Stimulated activated CD8-positive, alpha-beta memory T cell treated with anti-CD3 and anti-CD28 coated beads, Interleukin-4, amount 100 ng/mL, for 24 hours (primary cell): ENCODE results near the gene MYBPHL.
A peak's percentile ranks its signal among the peaks of the same experiment; 100 is the strongest.
"Not testable (repeated sequence)": the region's sequence is repeated elsewhere in the genome, so short reads cannot be mapped to it uniquely, and the experiment has no call there.

Experiments used
- DNase-seq: peaks from one replicate; pipeline ENCODE4 v3.0.0-alpha.2; 2020; ENCODE audit warnings: low read depth

Gene MYBPHL

DNA sequence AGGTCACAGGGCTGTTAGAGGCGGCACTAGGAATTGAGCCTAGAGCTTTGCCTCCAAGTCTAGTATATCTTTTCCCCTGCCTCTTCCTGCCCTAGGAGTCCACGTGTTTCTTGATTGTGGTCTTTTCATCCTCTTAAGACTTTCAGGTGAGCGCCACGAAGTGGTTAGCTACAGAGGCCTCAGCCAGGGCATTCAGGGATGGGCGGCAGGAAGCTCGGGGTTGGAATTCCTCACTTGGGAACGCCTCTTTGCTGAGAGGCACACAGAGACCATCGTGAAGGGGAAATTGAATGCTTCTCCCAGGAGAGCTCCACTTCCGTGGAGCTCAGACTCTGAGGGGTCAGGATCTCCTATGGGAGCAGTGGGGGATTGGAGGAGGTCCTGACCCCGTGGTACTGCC, 820 bp downstream of the MYBPHL start:
- not testable (repeated sequence) for DNase-seq

DNA sequence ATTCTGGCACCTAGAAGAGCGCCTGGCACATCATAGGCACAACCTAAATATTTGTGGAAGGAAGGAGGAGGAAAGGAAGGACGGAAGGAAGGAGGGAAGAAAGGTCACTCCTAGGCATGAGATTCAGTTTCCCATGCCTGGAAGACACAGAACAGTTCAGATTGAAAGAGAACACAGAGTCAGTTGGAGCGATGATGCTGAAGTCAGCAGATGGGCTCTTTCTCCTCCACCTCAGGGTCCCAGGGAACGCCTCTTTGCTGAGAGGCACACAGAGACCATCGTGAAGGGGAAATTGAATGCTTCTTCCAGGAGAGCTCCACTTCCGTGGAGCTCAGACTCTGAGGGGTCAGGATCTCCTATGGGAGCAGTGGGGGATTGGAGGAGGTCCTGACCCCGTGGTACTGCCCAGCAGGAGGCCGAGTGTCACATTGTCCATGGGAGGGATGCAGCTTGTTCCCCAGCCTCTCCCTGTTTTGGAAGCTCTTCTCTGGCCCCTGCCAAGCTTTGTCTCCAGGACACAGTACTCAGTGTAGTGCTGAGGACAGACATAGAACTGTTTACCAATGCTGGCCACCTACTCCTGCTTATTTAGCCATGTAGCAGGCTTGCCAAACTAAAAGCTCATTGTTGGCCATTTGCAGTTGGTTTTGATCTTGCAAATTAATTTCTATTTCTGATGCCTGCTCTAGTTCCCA, 2.4 kb downstream of the MYBPHL start:
- no peak for DNase-seq

- no peak for DNase-seq
These were observed 4.9 kb downstream of the MYBPHL start for GRCh38 chr1:109301874-109302273.

DNA sequence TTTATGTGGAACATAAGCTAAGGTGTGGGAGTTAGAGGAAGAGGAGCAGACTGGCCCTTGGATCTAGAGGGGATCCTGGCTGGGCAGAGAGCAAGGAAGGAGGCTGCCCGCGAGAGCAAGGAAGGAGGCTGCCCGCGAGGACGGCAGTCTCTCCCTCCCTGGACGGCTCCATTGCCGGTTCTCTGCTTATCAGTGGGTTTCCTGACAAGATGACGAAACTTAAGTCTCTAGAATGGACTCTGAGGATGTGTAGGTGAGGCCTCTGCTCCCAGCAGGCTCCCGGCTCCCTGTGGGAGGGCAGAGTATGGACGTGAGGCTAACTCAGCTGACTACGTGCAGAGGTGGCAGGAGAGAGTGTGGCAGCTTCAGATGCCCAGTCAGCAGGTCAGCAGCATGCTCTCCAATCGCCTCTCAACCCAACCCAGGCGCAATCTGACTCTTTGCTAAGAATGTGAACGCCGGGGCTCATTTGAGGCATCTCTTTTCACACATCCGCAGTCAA, 6.1 kb downstream of the MYBPHL start:
- no peak for DNase-seq

- no peak for DNase-seq
These were observed 7.1 kb downstream of the MYBPHL start for GRCh38 chr1:109299558-109300343.

- DNase-seq = no peak
These were observed 7.9 kb downstream of the MYBPHL start for GRCh38 chr1:109298666-109299557.

- no peak for DNase-seq
These were observed 10.0 kb downstream of the MYBPHL start for GRCh38 chr1:109296782-109297181.

- no peak for DNase-seq
These were observed 10.9 kb downstream of the MYBPHL start for GRCh38 chr1:109295712-109296415.

DNA sequence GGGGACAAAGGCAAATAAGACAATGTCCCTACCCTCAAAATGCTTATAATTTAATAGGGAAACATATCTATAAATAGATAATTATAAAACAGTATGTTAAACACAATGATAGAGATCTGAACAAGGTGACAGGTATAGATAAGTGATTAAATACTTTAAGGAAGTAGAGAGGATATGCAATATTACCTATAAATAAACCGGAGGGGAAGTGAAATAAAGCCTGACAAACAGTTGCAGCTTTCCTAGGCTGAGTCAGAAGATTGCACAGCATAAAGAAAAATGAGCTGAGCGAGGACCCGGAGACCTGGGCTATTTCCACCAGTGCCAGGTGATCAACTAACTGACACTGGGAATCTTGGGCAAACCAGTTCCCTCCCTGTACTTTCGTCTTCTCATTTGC, 12.3 kb downstream of the MYBPHL start:
- no peak for DNase-seq

DNA sequence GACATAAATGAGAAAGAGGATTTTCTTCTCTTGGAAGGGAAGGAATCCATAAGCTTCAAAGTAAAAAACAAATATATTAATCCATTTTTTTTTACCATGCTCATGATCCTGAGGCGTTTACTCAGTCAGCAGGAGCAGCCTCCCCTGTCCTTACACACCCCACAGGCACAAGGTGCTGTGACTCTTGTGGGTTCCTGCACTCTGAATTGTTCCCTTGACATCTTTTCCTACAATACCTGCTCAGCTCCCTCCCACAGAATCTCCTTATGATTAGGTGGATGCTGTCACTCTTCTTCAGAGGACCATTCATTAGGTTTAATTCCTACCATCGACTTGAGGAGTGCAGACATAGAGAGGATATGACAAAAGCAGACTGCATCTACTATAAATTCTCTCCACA, 13.8 kb downstream of the MYBPHL start:
- DNase-seq = no peak

DNA sequence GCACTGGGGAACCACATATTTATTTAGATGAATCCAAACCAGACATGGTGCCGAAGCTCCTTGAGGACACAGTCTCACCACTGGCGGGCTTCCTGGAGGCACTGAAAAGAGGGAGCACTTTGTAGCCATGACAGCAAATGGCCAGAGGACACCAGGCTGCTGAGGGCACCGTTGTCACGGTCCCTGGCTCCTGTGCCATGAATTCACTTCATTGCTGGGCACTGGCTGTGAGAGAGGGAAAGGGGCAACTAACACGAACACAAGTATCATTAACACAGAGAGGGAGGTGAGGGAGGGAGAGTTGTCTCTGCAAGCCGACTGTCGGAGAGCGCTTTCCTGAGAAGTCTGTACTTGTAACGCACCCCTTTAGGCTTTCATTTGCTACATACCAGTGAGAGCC, 14.4 kb downstream of the MYBPHL start:
- DNase-seq = no peak

- DNase-seq = no peak
These were observed 15.8 kb downstream of the MYBPHL start for GRCh38 chr1:109290998-109291397.

DNA sequence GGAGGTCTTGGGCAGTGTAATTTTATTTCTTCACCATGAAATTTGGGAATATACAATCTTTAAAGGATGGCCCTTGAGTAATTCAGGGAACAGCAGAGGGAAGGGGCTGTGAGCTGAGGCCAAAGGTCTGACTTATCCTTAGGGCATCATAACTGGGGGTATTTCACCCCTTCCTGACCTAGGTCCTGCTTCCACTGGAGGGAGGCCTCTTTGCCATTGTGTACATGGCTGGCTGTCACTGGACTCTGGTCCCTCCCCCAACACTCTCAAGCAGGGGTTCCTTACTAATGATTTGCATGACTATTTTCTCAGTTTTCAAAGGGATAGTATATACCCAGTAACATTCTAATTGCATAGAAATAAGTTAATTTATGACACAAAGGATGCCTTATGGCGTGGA, 16.7 kb downstream of the MYBPHL start:
- DNase-seq = no peak

DNA sequence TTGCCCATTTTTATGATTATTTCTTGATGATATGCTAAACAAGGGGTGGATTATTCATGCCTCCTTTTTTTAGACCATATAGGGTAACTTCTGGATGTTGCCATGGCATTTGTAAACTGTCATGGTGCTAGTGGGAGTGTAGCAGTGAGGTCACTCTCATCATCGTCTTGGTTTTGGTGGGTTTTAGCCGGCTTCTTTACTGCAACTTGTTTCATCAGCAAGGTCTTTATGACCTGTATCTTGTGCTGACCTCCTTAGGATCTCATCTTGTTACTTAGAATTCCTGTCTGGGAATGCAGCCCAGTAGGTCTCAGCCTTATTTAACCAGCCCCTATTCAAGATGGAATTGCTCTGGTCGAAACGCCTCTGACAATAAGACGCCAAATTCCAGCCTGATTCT, 20.0 kb downstream of the MYBPHL start:
- DNase-seq = not testable (repeated sequence)

DNA sequence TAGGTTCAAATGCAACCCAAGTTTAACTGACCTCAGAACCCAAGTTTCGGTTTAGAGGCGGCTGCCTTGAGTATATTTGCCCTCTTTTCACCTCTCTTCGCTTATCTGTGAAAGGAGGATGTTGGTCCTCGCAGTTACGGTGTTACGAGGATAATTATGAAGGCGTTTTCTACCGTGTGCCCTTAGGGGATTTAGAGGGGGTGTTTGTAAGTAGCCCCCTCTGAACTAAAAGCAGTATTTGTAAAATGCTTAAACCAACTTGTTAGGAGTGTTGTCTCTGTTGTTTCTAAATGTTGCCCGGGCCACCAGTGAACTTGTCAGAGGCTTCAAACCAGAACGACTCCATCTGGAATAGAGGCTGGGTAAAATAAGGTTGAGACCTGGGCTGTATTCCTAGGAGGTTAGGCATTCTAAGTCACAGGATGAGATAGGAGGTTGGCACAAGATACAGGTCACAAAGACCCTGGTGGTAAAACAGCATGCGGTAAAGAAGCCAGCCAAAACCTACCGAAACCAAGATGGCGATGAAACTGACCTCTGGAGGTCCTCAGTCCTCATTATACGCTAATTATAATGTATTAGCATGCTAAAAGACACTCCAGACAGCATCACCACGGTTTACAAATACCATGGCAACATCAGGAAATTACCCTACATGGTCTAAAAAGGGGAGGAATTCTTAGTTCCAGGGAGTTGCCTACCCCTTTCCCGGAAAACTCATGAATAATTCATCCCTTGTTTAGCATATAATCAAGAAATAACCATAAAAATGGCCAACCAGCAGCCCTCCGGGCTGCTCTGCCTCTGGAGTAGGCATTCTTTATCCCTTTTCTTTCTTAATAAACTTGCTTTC, 22.8 kb downstream of the MYBPHL start:
- DNase-seq = no peak

GRCh38 chr1:109282952-109283747, 23.7 kb downstream of the MYBPHL start, which contains the start of gene PSRC1:
Gene PSRC1, minus strand, starts transcription at chr1:109283145.
- DNase-seq = peak; percentile 84

DNA sequence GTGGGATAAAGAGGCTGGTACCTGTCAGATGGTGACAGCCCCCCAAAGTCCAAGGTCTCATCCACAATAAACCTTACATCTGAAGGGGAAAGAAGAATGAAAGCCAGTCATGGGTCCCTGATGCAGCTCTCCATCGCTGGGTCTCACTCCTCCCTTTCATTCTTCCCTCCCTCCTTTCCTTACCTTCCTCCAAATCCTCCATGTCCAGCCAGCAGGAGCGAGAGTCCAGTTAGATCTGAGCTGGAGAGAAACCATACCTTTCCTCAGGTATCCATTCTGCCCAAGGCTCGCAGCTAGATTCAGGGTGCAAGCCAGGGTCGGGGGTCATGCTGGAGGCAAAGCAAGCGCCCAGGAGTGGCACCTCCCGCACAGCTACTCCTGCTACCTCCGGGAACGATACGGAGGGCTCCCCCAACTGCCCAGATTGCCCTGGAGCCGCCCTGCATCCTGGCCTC, 24.3 kb downstream of the MYBPHL start:
- no peak for DNase-seq

- DNase-seq = no peak
These were observed 24.9 kb downstream of the MYBPHL start for GRCh38 chr1:109281680-109282496.

GRCh38 chr1:109280862-109281261, 25.9 kb downstream of the MYBPHL start:
- no peak for DNase-seq
